NCI-H345 treated with DMSO at 0.1 percent for 48 hours (cell line): ENCODE results near the gene FAR2.

Source experiments
- DNase-seq: peaks from one replicate; lab custom pipeline; 2025; ENCODE audit not compliant: unreplicated experiment; lab: John Stamatoyannopoulos, UW

FAR2 gene

GRCh38 chr12:29201746-29202145 lies 52.7 kb downstream of the FAR2 start:
- DNase-seq, result no peak

- no peak for DNase-seq
Measured at GRCh38 chr12:29204521-29204920, 55.4 kb downstream of the FAR2 start.

- no peak for DNase-seq
Measured at GRCh38 chr12:29207120-29207519, 58.0 kb downstream of the FAR2 start.

- DNase-seq, result no peak
Measured at GRCh38 chr12:29208060-29208459, 59.0 kb downstream of the FAR2 start.

- no peak for DNase-seq
Measured at GRCh38 chr12:29208936-29209701, 60.0 kb downstream of the FAR2 start.

- DNase-seq, result no peak
Measured at GRCh38 chr12:29211696-29212095, 62.6 kb downstream of the FAR2 start.

- no peak for DNase-seq
Measured at GRCh38 chr12:29212682-29213403, 63.8 kb downstream of the FAR2 start.

- DNase-seq, result no peak
Measured at GRCh38 chr12:29216266-29216665, 67.2 kb downstream of the FAR2 start.

- no peak for DNase-seq
Measured at GRCh38 chr12:29216797-29217575, 67.9 kb downstream of the FAR2 start.

- DNase-seq, result no peak
Measured at GRCh38 chr12:29220632-29221336, 71.7 kb downstream of the FAR2 start.

GRCh38 chr12:29222200-29222599 lies 73.1 kb downstream of the FAR2 start:
- DNase-seq, result no peak

- DNase-seq, result no peak
Measured at GRCh38 chr12:29223426-29223825, 74.3 kb downstream of the FAR2 start.

- no peak for DNase-seq
Measured at GRCh38 chr12:29223956-29224543, 75.0 kb downstream of the FAR2 start.

GRCh38 chr12:29224572-29224971 lies 75.5 kb downstream of the FAR2 start:
- no peak for DNase-seq

GRCh38 chr12:29225834-29226233 lies 76.8 kb downstream of the FAR2 start:
- no peak for DNase-seq

GRCh38 chr12:29226616-29227015 lies 77.5 kb downstream of the FAR2 start:
- no peak for DNase-seq

- no peak for DNase-seq
Measured at GRCh38 chr12:29228474-29229157, 79.5 kb downstream of the FAR2 start.

GRCh38 chr12:29229158-29229505 lies 80.1 kb downstream of the FAR2 start:
- no peak for DNase-seq

- DNase-seq, result no peak
Measured at GRCh38 chr12:29229937-29230336, 80.9 kb downstream of the FAR2 start.

- DNase-seq, result no peak
Measured at GRCh38 chr12:29230800-29231560, 81.9 kb downstream of the FAR2 start.
